Skin of body (tissue), 2 donors: ENCODE measurements around the gene LRMDA. TPM values are rescaled to one million over a fixed set of nuclear protein-coding genes. Genes with fewer than 3 reads are reported as not detected.

Experiments used
- DNase-seq: peaks from one replicate; lab custom pipeline; 2025; lab: John Stamatoyannopoulos, UW
- total RNA-seq: library from RNA; depleted of rRNA; stranded (reverse); fragments of >200 nt; gene quantifications from one replicate; pipeline ENCODE4 v1.2.3, GENCODE V29; 2014

Gene LRMDA
- total RNA-seq, 1 donor from 2014 or later: 12.7 TPM

DNA sequence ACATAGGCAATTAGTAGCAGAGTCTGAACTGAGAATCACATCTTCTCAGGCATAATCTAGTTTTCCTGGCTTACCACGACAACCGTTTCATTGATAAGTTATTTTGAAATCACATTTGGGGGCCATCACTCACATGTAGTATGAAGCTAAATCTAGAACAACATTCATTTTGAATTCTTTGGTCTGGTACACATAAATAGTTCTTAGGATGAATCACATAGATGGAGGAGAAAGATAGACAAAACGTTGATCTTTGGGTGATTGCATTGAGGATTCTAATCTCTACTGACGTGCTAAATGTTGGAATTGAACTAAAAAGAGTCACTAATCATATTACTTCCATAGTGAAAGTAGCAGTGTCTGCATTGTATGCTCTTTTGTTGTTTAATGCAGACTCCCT, 1022.6 kb downstream of the LRMDA start:
- no peak for DNase-seq

GRCh38 chr10:76454506-76455140, 1023.2 kb downstream of the LRMDA start:
- DNase-seq: no peak

- no peak for DNase-seq
Observed at GRCh38 chr10:76456197-76456596, 1024.8 kb downstream of the LRMDA start.

- DNase-seq: no peak
Observed at GRCh38 chr10:76459016-76459730, 1027.7 kb downstream of the LRMDA start.

GRCh38 chr10:76461024-76461423, 1029.6 kb downstream of the LRMDA start:
- no peak for DNase-seq

- DNase-seq: no peak
Observed at GRCh38 chr10:76463111-76463510, 1031.7 kb downstream of the LRMDA start.

DNA sequence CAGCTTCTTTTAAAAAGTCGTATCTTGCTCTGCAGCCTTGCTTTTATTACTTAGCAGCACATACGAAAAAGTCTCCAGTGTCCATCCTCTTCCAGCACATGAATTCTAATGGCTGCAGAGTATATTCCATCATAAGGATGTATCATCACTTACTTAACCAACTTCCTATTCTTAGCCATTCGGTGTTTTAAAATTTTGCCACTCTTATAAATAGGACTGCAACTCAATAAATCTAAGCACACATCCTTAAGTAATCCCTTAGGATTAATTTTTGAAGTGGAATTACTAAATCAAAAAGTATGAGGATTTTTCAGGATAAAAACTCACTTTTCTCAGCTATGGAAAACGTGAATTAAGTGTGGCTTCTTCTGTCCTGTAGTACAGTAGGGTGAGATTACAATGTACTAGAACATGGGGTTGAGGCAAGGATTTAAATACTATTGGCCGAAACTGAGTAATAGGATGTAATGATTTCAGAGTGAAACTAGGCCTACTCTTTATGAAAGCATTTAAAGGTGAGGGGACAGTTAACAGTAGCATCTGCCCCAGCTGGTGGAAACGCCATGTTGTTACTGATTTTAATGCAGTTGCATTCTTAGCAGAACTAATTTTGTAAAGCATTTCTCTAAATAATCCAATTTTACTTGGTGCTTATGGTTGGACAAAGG, 1035.5 kb downstream of the LRMDA start:
- no peak for DNase-seq

GRCh38 chr10:76469675-76470074, 1038.3 kb downstream of the LRMDA start:
- DNase-seq: no peak

DNA sequence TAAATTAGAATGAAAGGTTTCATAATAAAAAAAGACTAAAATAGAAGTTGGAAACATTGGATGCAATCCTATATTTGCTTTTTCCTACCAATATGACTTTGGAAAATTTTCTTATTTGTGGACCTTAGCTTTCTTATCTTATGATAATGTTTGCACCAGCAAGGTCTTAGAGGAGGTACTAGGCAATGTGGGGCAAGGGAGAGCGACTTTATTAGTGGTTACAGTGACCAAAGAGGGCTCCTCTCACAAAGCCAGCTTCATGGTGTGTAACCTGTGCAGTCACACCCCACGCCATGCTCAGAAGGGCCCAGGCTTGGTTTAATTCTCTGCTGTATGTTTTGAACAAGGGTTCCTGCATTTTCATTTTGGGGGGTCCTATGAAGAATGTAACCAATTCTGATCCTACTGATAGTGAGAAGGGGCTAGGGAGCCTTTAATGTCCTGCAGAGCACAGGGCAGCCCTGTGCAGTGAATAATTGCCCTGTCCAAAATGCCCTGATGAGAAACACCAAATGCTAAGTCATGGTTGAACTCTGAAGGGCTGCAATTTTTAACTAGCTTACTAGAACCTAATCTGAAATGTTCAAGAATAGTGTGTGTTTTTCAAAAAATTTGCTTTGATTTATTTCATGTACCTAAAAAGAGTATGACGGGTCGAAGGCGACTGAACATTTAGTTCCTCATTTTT, 1047.8 kb downstream of the LRMDA start:
- no peak for DNase-seq

GRCh38 chr10:76481178-76481577, 1049.8 kb downstream of the LRMDA start:
- DNase-seq: no peak

GRCh38 chr10:76487582-76487981, 1056.2 kb downstream of the LRMDA start:
- no peak for DNase-seq

- DNase-seq: no peak
Observed at GRCh38 chr10:76488602-76489001, 1057.2 kb downstream of the LRMDA start.

- DNase-seq: no peak
Observed at GRCh38 chr10:76491216-76491615, 1059.8 kb downstream of the LRMDA start.

DNA sequence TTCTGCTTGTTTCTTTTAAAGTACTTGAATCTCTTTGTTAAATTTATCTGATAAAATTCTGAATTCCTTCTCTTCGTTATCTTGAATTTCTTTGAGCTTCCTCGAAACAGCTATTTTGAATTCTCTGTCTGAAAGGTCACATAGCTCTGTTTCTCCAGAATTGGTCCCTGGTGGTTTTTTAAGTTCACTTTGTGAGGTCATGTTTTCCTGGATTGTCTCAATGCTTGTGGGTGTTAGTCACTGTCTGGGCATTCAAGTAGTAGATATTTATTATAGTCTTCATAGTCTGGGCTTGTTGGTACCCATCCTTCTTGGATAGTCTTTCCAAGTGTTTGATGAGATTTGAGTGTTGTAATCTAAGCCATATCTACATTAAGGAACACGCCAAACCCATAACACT, 1060.6 kb downstream of the LRMDA start:
- DNase-seq: no peak

GRCh38 chr10:76492678-76493472, 1061.5 kb downstream of the LRMDA start:
- no peak for DNase-seq

- DNase-seq: no peak
Observed at GRCh38 chr10:76497666-76498065, 1066.2 kb downstream of the LRMDA start.

DNA sequence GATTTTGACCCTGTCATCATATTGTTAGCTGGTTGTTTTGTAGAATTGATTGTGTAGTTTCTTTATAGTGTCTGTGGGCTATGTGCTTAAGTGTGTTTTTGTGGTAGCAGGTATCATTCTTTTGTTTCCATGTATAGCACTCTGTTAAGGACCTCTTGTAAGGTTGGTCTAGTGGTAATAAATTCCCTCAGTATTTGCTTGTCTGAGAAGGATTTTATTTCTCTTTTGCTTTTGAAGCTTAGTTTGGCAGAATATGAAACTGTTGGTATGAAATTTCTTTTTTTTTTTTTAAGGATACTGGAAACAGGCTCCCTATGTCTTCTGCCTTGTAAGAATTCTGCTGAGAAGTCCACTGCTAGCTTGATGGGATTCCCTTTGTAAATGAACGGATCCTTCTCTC, 1073.4 kb downstream of the LRMDA start:
- DNase-seq: no peak

DNA sequence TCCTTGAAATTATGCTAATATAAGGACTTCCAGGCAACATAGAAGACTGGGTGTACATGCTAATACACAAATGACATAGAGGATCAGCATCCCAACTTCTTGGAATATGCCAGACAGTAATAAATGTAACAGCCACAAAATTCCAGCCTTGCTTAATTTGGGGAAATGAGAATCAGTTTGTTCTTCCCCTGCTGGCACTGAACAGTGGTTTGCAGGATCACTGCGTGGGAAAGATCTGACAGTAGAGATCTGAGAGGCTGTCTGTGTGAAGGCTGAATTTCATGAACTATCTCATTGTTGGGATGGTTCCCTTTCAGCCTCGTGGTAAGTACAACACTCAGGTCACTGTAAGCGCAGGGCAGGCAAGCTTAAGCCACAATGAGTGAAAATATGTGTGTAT, 1078.0 kb downstream of the LRMDA start:
- no peak for DNase-seq

DNA sequence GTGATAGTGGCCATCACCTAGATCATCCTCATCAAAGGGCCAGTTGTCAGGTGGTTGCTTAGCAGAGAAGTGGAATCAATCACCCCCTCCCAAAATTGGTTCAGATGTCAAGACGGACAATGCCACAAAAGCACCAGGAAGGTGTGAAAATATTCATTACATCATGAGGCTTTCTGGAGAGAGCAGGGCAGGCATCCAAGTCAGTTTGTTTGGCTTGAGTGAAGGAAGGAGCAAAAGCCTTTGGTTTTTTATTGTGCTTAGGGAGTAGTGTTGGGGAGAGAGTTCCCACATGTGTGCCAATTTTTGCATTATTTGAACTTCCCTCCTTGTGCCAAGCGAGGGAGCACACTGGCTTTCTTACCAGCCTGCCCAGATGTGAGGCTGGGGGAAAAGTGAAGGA, 1082.9 kb downstream of the LRMDA start:
- no peak for DNase-seq

DNA sequence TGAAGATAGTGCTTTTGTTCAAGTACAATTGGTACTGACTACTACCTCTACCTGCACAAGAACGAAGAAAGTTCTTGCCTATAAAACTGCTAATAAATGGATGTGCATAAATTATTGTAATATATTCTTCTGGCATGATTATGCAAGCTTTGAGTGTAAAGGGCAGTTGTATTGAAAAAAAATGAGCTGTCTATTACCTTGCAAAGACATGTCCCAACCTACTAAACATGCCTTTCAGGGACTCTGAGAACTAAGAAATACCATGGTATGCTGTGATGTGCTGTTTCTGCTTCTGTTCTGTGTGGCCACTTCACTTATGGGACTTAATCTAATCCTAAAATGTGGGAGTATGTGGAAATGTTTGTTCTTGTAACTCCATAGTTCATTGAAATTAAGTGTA, 1083.4 kb downstream of the LRMDA start:
- DNase-seq: no peak

GRCh38 chr10:76522547-76522946, 1091.1 kb downstream of the LRMDA start:
- no peak for DNase-seq
